GM12878 (cell line): Measurements from ENCODE around the gene MYOCD. TPM values are rescaled to one million over a fixed set of nuclear protein-coding genes. Genes with fewer than 3 reads are reported as not detected.

Experiments
- ATAC-seq: fragments of 200-7000 bp; cut with Tn5 transposase; 3 replicates; pipeline ENCODE4 v1.9.1; 2020; ENCODE audit warnings: mild to moderate bottlenecking, moderate library complexity
- BruUV-seq: library from RNA; stranded (reverse); fragments of 400-500 nt; replicated peaks from 2 replicates; lab custom pipeline; 2021; lab: Mats Ljungman, UMichigan
- CTCF ChIA-PET: fragments of 300-600 bp; sonication (Branson Sonifier 250); formaldehyde crosslinking; extraction: SDS; loops from one replicate; lab custom pipeline; 2021; ENCODE audit warnings: inconsistent platforms; lab: Yijun Ruan, JAX
- POLR2A ChIA-PET: fragments of 350-600 bp; formaldehyde crosslinking; extraction: SDS; loops from one replicate; lab custom pipeline; 2021; ENCODE audit warnings: inconsistent platforms; lab: Charles Lee
- RAD21 ChIA-PET: fragments of 300-600 bp; sonication (Branson Sonifier 250); formaldehyde crosslinking; loops from one replicate; lab custom pipeline; 2023; ENCODE audit warnings: antibody characterized with exemption; ENCODE audit not compliant: unreplicated experiment; lab: Charles Lee
- SMC1A ChIA-PET: fragments of 300-600 bp; sonication (Branson Sonifier 250); formaldehyde crosslinking; loops from one replicate; lab custom pipeline; 2023; ENCODE audit not compliant: unreplicated experiment, uncharacterized antibody; lab: Charles Lee
- DNase-seq: peaks from one replicate; pipeline ENCODE4 v3.0.0-alpha.2; 2011; ENCODE audit warnings: low read depth, low spot score
- FAIRE-seq: peaks from 3 replicates; lab custom pipeline; 2011; peaks lifted over from hg19 to GRCh38; lab: Jason Lieb, UNC
- H2AFZ ChIP-seq: 2 replicates; pipeline ENCODE4 v1.6.0; 2011; ENCODE audit warnings: low read depth, low read length, control low read depth; ENCODE audit not compliant: control insufficient read depth
- H3K27ac ChIP-seq: 2 replicates; pipeline ENCODE4 v1.5.1; 2011; ENCODE audit warnings: control low read depth; ENCODE audit not compliant: control insufficient read depth, insufficient read depth
- H3K27me3 ChIP-seq, 2 experiments: replicated peaks in 1 of 2; 2 replicates each; pipeline versions ENCODE4 v1.6.0 to v1.6.1; 2011; ENCODE audit warnings: low read length in 1 of 2; ENCODE audit not compliant: control insufficient read depth in 2 of 2, insufficient read depth in 2 of 2
- H3K36me3 ChIP-seq, 2 experiments: 2 replicates each; pipeline ENCODE4 v1.5.1; 2011; ENCODE audit warnings: low read length in 1 of 2; ENCODE audit not compliant: control insufficient read depth in 2 of 2, insufficient read depth in 2 of 2
- H3K4me1 ChIP-seq: 2 replicates; pipeline ENCODE4 v1.6.1; 2011; ENCODE audit warnings: mild to moderate bottlenecking, low read length, moderate library complexity, mixed read lengths; ENCODE audit not compliant: control insufficient read depth, insufficient read depth
- H3K4me2 ChIP-seq: 2 replicates; pipeline ENCODE4 v1.6.0; 2011; ENCODE audit warnings: control low read depth; ENCODE audit not compliant: control insufficient read depth, insufficient read depth
- H3K4me3 ChIP-seq: fragments of 200-600 bp; sonication (generic); 2 replicates; pipeline ENCODE4 v1.5.1; 2016
- H3K79me2 ChIP-seq: 2 replicates; pipeline ENCODE4 v1.6.0; 2011; ENCODE audit warnings: low read length; ENCODE audit not compliant: control insufficient read depth, insufficient read depth
- H3K9ac ChIP-seq: 2 replicates; pipeline ENCODE4 v1.8.0; 2011; ENCODE audit warnings: low read length, control low read depth, mixed read lengths; ENCODE audit not compliant: control insufficient read depth, insufficient read depth
- H3K9me3 ChIP-seq: replicated peaks from 3 replicates; pipeline ENCODE4 v1.5.1; 2011; ENCODE audit warnings: mild to moderate bottlenecking, low read length; ENCODE audit not compliant: control insufficient read depth, insufficient read depth
- H4K20me1 ChIP-seq: 2 replicates; pipeline ENCODE4 v1.6.0; 2011; ENCODE audit not compliant: control insufficient read depth, insufficient read depth
- CREB1 ChIP-seq: IDR thresholded peaks from 2 replicates; pipeline ENCODE4 v1.6.1; 2012; ENCODE audit warnings: low read depth, mild to moderate bottlenecking, inconsistent platforms
- IRF5 ChIP-seq: fragments of 450-650 bp; IDR thresholded peaks from 2 replicates; pipeline ENCODE4 v1.6.1; 2017; ENCODE audit warnings: borderline replicate concordance
- NR2F1 ChIP-seq: fragments of 450-650 bp; conservative IDR thresholded peaks from 2 replicates; pipeline ENCODE4 v1.6.1; 2017; ENCODE audit warnings: mild to moderate bottlenecking
- RELB ChIP-seq: fragments of 450-650 bp; IDR thresholded peaks from 2 replicates; pipeline ENCODE4 v1.6.1; 2017; ENCODE audit warnings: low read depth, mild to moderate bottlenecking, moderate library complexity
- STAT1 ChIP-seq: fragments of 450-650 bp; conservative IDR thresholded peaks from 2 replicates; pipeline ENCODE4 v1.6.1; 2014; ENCODE audit warnings: antibody characterized with exemption, mild to moderate bottlenecking
- STAT3 ChIP-seq: IDR thresholded peaks from 2 replicates; pipeline ENCODE4 v1.6.1; 2011; ENCODE audit warnings: low read depth, low read length, improper control_type of control experiment
- SUZ12 ChIP-seq: fragments of 200-600 bp; sonication (generic); IDR thresholded peaks from one replicate; pipeline ENCODE4 v1.6.1; 2018; ENCODE audit warnings: antibody characterized with exemption, mild to moderate bottlenecking; ENCODE audit not compliant: unreplicated experiment
- WRNIP1 ChIP-seq: IDR thresholded peaks from 2 replicates; pipeline ENCODE4 v1.6.1; 2011; ENCODE audit warnings: low read depth, low read length, improper control_type of control experiment, borderline replicate concordance
- ZNF384 ChIP-seq: IDR thresholded peaks from 2 replicates; pipeline ENCODE4 v1.6.1; 2012; ENCODE audit warnings: low read depth, mild to moderate bottlenecking, low read length, improper control_type of control experiment, borderline replicate concordance
- WGBS: methylation state at CpG from one replicate; pipeline ENCODE4 v1.1.6; 2016; ENCODE audit warnings: low lambda C conversion rate; ENCODE audit not compliant: insufficient replicate concordance, insufficient coverage; ENCODE audit errors: missing lambda C conversion rate; 5-methylcytosine and 5-hydroxymethylcytosine counted together
- in situ Hi-C: fragments of 300-500 bp; cut with MboI; formaldehyde crosslinking; loops from 9 replicates; pipeline ENCODE4 v1.14.3; 2018; ENCODE audit warnings: mixed read lengths
- intact Hi-C: fragments of 100-400 bp; cut with micrococcal nuclease; formaldehyde crosslinking; loops from one replicate; pipeline ENCODE4 v1.14.2; 2022; ENCODE audit not compliant: unreplicated experiment
- polyA plus RNA-seq, 11 experiments: library from polyadenylated mRNA; depleted of rRNA in 4 of 11; unstranded in 6 of 11; stranded (reverse) in 5 of 11; fragments of >200 nt; fragmentation: Nextera tagmentation in 4 of 11; fragmentation: Illumina TruSeq in 1 of 11; extraction: Ambion mirVana in 4 of 11; extraction: Trizol in 1 of 11; gene quantifications; 1 replicate in 1 of 11; 2 replicates in 10 of 11; pipeline versions ENCODE4 v1.2.1 to v1.2.3, GENCODE V29; 2011 to 2016; ENCODE audit warnings: inconsistent platforms in 2 of 11, missing spikeins in 2 of 11, low read depth in 1 of 11
- total RNA-seq, 4 experiments: library from RNA; depleted of rRNA in 3 of 4; stranded (reverse); fragments of >200 nt in 3 of 4; fragmentation: Illumina TruSeq in 1 of 4; extraction: Trizol in 1 of 4; gene quantifications; 2 replicates each; pipeline versions ENCODE4 v1.2.1 to v1.2.3, GENCODE V29; 2013 to 2021

The MYOCD gene
- total and polyA plus RNA-seq, 10 of the 15 experiments (the other 5 are each of a cell fraction or from before 2014, with no cell fraction given) = not detected

- ATAC-seq = no peak
- no peaks in the 10 kb centered on the region for H4K20me1 ChIP-seq
- H3K9me3 ChIP-seq = no peaks in the 10 kb centered on the region
- H2AFZ ChIP-seq = no peak overlapping the region
- no peak overlapping the region for H3K27ac ChIP-seq
- H3K4me2 ChIP-seq = no peak overlapping the region
- WGBS = 10% methylated on average over 5 of the region's 5 CpGs
- H3K27me3 ChIP-seq = no peaks in the 10 kb centered on the region
- H3K4me1 ChIP-seq = no peaks in the 10 kb centered on the region
- BruUV-seq = no TSS peak
- H3K4me3 ChIP-seq = no peak overlapping the region
- ChIA-PET SMC1A (no interaction called here), CTCF (no interaction called here), POLR2A (no interaction called here), RAD21 (no interaction called here)
- no peak for DNase-seq
- in situ Hi-C loops = loop anchor here (10.0 kb wide), 1 partner anchor 64 kb away; the partner anchor contains the start of gene MYOCD
- no peak overlapping the region for H3K9ac ChIP-seq
- intact Hi-C loops = no loop called here
- no peaks in the 10 kb centered on the region for H3K36me3 ChIP-seq
- no peak for FAIRE-seq
- TF ChIP-seq WRNIP1 (no peak), ZNF384 (no peak), IRF5 (no peak), STAT1 (no peak), CREB1 (no peak), STAT3 (no peak), SUZ12 (no peak)
- H3K79me2 ChIP-seq = no peaks in the 10 kb centered on the region
These were observed 63.4 kb downstream of the MYOCD start for GRCh38 chr17:12729086-12729485.

GRCh38 chr17:12730421-12730820 lies 64.7 kb downstream of the MYOCD start:
- no peaks in the 10 kb centered on the region for H3K9me3 ChIP-seq
- RAD21 ChIA-PET = no interaction called here
- POLR2A ChIA-PET = no interaction called here
- WGBS = 45% methylated on average over 5 of the region's 5 CpGs
- no peaks in the 10 kb centered on the region for H3K4me1 ChIP-seq
- no peak for DNase-seq
- no peak for ATAC-seq
- no peak overlapping the region for H3K9ac ChIP-seq
- no peaks in the 10 kb centered on the region for H3K79me2 ChIP-seq
- CTCF ChIA-PET = no interaction called here
- in situ Hi-C loops = no loop called here
- H3K36me3 ChIP-seq = no peaks in the 10 kb centered on the region
- FAIRE-seq = no peak
- no TSS peak for BruUV-seq
- no peak overlapping the region for H3K4me2 ChIP-seq
- no peaks in the 10 kb centered on the region for H4K20me1 ChIP-seq
- no peak for TF ChIP-seq NR2F1
- no peak for TF ChIP-seq RELB
- no peak overlapping the region for H3K27ac ChIP-seq
- intact Hi-C loops = no loop called here
- no peak overlapping the region for H2AFZ ChIP-seq
- H3K27me3 ChIP-seq = no peaks in the 10 kb centered on the region
- SMC1A ChIA-PET = no interaction called here
- no peak overlapping the region for H3K4me3 ChIP-seq
